T-cell (primary cell): Measurements from ENCODE around the gene PHF23. TPM values are rescaled to one million over a fixed set of nuclear protein-coding genes. Genes with fewer than 3 reads are reported as not detected.

ENCODE experiments used
- ATAC-seq, 4 experiments: fragments of 200-7000 bp in 3 of 4; fragments of 150-1000 bp in 1 of 4; cut with Tn5 transposase; replicated peaks in 1 of 4; 1 replicate in 3 of 4; 2 replicates in 1 of 4; pipeline ENCODE4 v1.10.0; 2021; ENCODE audit warnings: moderate library complexity in 3 of 4, mild to moderate bottlenecking in 2 of 4, moderate number of reproducible peaks in 1 of 4
- CTCF ChIA-PET, 2 donors: fragments of 300-600 bp; sonication (Branson Sonifier 250); formaldehyde crosslinking; loops; one replicate each; lab custom pipeline; 2022; ENCODE audit warnings: antibody characterized with exemption in 2 of 2; lab: Charles Lee
- POLR2A ChIA-PET, 2 donors: fragments of 300-600 bp; sonication (Branson Sonifier 250); formaldehyde crosslinking; loops; one replicate each; lab custom pipeline; 2022; ENCODE audit warnings: antibody characterized with exemption in 2 of 2; lab: Charles Lee
- DNase-seq, 35 experiments: peaks; one replicate each; pipeline versions ENCODE4 v3.0.0 to v3.0.0-alpha.2; 2013 to 2023
- H3K27ac ChIP-seq: one replicate; pipeline ENCODE4 v1.5.1; 2013; ENCODE audit warnings: low read length
- H3K27me3 ChIP-seq, 2 experiments: replicated peaks in 1 of 2; 1 replicate in 1 of 2; 2 replicates in 1 of 2; pipeline versions ENCODE4 v1.6.1 to v1.7.0; 2013; ENCODE audit warnings: low read length in 1 of 2, mixed read lengths in 1 of 2; ENCODE audit not compliant: control insufficient read depth in 2 of 2, insufficient read depth in 2 of 2; ENCODE audit errors: extremely low read depth in 1 of 2
- H3K36me3 ChIP-seq, 2 donors: 1 replicate in 1 of 2; 2 replicates in 1 of 2; pipeline versions ENCODE4 v1.6.1 to v1.7.0; 2013; ENCODE audit warnings: low read length in 1 of 2; ENCODE audit not compliant: control insufficient read depth in 2 of 2, insufficient read depth in 1 of 2; ENCODE audit errors: extremely low read depth in 1 of 2
- H3K4me1 ChIP-seq, 2 experiments: 1 replicate in 1 of 2; 2 replicates in 1 of 2; pipeline versions ENCODE4 v1.6.1 to v1.7.0; 2013; ENCODE audit warnings: low read length in 2 of 2, mixed read lengths in 1 of 2; ENCODE audit not compliant: insufficient read depth in 2 of 2, control insufficient read depth in 1 of 2; ENCODE audit errors: extremely low read depth in 1 of 2
- H3K4me3 ChIP-seq, 2 donors: 1 replicate in 1 of 2; 2 replicates in 1 of 2; pipeline versions ENCODE4 v1.5.1 to v1.7.0; 2013; ENCODE audit warnings: mild to moderate bottlenecking in 2 of 2, low read length in 1 of 2, moderate library complexity in 1 of 2; ENCODE audit not compliant: control insufficient read depth in 1 of 2; ENCODE audit errors: extremely low read depth in 1 of 2
- H3K9me3 ChIP-seq: 2 replicates; pipeline ENCODE4 v1.7.0; 2013
- H3K27ac Mint-ChIP-seq, 2 donors: one replicate each; pipeline ENCODE4 v1.8.0; 2020 to 2021; ENCODE audit warnings: mild to moderate bottlenecking in 2 of 2, mixed read lengths in 2 of 2
- H3K27me3 Mint-ChIP-seq, 2 donors: one replicate each; pipeline ENCODE4 v1.8.0; 2021 to 2022; ENCODE audit warnings: mixed read lengths in 2 of 2
- H3K36me3 Mint-ChIP-seq: one replicate; pipeline ENCODE4 v1.8.0; 2021; ENCODE audit warnings: mixed read lengths
- H3K4me1 Mint-ChIP-seq, 3 donors: one replicate each; pipeline ENCODE4 v1.8.0; 2020 to 2022; ENCODE audit warnings: mixed read lengths in 3 of 3, mild to moderate bottlenecking in 1 of 3
- H3K4me3 Mint-ChIP-seq, 3 donors: one replicate each; pipeline ENCODE4 v1.8.0; 2020 to 2022; ENCODE audit warnings: mild to moderate bottlenecking in 3 of 3, mixed read lengths in 3 of 3, moderate library complexity in 3 of 3
- H3K9me3 Mint-ChIP-seq, 3 donors: one replicate each; pipeline ENCODE4 v1.8.0; 2020 to 2022; ENCODE audit warnings: mixed read lengths in 3 of 3
- WGBS: methylation state at CpG from one replicate; pipeline ENCODE4 v1.1.5; 2013; ENCODE audit warnings: missing lambda C conversion rate; ENCODE audit not compliant: insufficient coverage; 5-methylcytosine and 5-hydroxymethylcytosine counted together
- total RNA-seq, 35 experiments: library from RNA in 6 of 35; stranded (reverse) in 6 of 35; fragments of 120-200 nt in 1 of 35; gene quantifications; one replicate each; pipeline versions ENCODE4 v1.2.1 to v1.2.4 and lab custom pipeline; 2013 to 2026

Gene PHF23
- total RNA-seq, 5 donors from 2014 or later (not counting 1 experiment from before 2014, with no cell fraction given) = 13.3 to 51.6 (median 43.5) TPM

- Histone ChIP-seq H3K36me3 (peaks cover 6 to 35% of the 10 kb centered on the region in 2 donors), H3K9me3 (no peaks in the 10 kb centered on the region), H3K27me3 (peaks cover 0 to 31% of the 10 kb centered on the region in 2 experiments), H3K4me3 (no peak overlapping the region), H3K4me1 (peaks cover 6 to 35% of the 10 kb centered on the region in 2 experiments), H3K27ac (peak overlapping the region; percentile 9)
- H3K4me3 Mint-ChIP-seq = peak overlapping the region; percentile 52 to 76 (median 60)
- DNase-seq (no peak), ATAC-seq (no peak)
- H3K4me1 Mint-ChIP-seq = peaks cover 22 to 23% (median 22%) of the 10 kb centered on the region in 3 donors
- H3K9me3 Mint-ChIP-seq = no peaks in the 10 kb centered on the region
- WGBS = 88% methylated on average over 4 of the region's 4 CpGs
- POLR2A ChIA-PET = interaction anchor here in 1 of 2 donors (0.5 kb wide), 1 partner anchor 43 kb away, joined by 3 read pairs; no protein-coding TSS in a partner anchor
- H3K36me3 Mint-ChIP-seq = peaks cover 7% of the 10 kb centered on the region
- H3K27me3 Mint-ChIP-seq = peaks cover 3 to 23% of the 10 kb centered on the region in 2 donors
- CTCF ChIA-PET = interaction anchor here in 1 of 2 donors (1.1 kb wide), 1 partner anchor 18 kb away, joined by 3 read pairs; the partner anchor contains the start of gene GABARAP
- peak overlapping the region; percentile 61 to 74 for H3K27ac Mint-ChIP-seq
Observed at GRCh38 chr17:7260151-7260550, 20.9 kb upstream of the PHF23 start.

DNA sequence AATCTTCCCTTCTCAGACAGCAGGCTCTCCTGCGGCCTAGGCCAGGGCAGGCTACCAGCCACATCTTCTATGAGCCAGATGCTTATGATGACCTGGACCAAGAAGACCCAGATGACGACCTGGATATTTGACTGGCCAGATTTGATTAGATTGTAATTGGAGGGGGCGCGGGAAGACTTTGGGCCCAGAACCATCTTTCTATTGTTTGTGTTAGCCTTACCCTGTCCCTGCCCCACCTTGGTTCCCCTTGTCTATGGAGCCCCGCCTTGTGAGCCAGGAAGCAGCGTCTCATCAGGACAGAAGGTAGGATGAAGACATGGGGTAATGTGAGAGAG lies 20.3 kb upstream of the PHF23 start:
- peaks cover 6 to 40% of the 10 kb centered on the region in 2 donors for H3K36me3 ChIP-seq
- peaks cover 12% of the 10 kb centered on the region for H3K36me3 Mint-ChIP-seq
- H3K27ac ChIP-seq = no peak overlapping the region
- ChIA-PET POLR2A (no interaction called here), CTCF (no interaction called here)
- no CpG with 5 or more reads among the region's 6 CpGs for WGBS
- peak overlapping the region in 1 of 3 donors; percentile 0 for H3K4me3 Mint-ChIP-seq
- peaks cover 3 to 18% of the 10 kb centered on the region in 2 donors for H3K27me3 Mint-ChIP-seq
- DNase-seq = no peak
- no peaks in the 10 kb centered on the region for H3K9me3 ChIP-seq
- peak overlapping the region in 1 of 2 donors; percentile 68 for H3K27ac Mint-ChIP-seq
- peaks cover 23 to 28% (median 25%) of the 10 kb centered on the region in 3 donors for H3K4me1 Mint-ChIP-seq
- no peaks in the 10 kb centered on the region for H3K9me3 Mint-ChIP-seq
- no peak overlapping the region for H3K4me3 ChIP-seq
- peaks cover 0 to 27% of the 10 kb centered on the region in 2 experiments for H3K27me3 ChIP-seq
- ATAC-seq = no peak
- peaks cover 6 to 35% of the 10 kb centered on the region in 2 experiments for H3K4me1 ChIP-seq

DNA sequence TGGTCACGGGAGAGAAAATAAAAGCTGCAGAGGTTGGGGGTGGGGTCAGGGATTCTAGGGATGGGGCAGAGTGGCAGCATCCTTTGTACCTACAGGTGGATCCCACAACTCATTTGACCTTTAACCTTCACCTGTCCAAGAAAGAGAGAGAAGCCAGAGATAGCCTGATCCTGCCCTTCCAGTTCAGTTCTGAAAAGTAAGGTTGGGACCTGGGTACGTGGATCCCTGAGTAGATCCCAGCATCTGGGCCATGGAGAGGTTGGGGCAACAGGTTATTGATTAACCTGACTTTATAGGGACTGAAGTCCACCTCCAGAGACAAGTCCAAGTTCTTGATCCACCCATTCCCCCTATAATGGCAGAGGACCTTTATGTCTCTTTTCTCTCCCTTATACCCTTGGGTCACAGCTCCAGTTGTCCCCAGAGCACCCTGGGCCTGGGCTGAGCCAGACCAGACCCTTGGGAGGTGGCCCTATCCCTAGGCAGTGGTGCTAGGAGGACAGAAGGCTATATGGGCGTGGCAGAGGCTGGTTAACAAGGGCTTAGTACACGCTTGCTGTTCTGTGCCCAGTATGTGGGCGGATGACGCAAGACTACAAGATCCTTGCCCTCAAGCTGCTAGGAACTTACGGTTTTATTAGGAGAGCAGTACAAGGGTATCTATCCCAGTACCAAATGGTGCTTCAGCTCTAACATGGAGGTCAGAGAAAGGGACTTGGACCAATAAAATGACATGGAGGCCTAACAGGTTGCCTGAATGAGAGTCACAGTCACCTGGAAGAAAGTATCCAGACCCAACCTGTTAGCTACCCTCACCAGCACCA lies 19.7 kb upstream of the PHF23 start:
- no peak for DNase-seq
- Histone ChIP-seq H3K4me1 (peaks cover 6 to 37% of the 10 kb centered on the region in 2 experiments), H3K27ac (no peak overlapping the region), H3K36me3 (peaks cover 6 to 43% of the 10 kb centered on the region in 2 donors), H3K27me3 (peaks cover 0 to 22% of the 10 kb centered on the region in 2 experiments), H3K4me3 (no peak overlapping the region), H3K9me3 (no peaks in the 10 kb centered on the region)
- CTCF ChIA-PET = no interaction called here
- Mint-ChIP-seq H3K36me3 (peaks cover 13% of the 10 kb centered on the region), H3K9me3 (no peaks in the 10 kb centered on the region), H3K27ac (peak overlapping the region in 1 of 2 donors; percentile 68), H3K4me1 (peaks cover 23 to 27% (median 24%) of the 10 kb centered on the region in 3 donors), H3K4me3 (peak overlapping the region in 1 of 3 donors; percentile 21), H3K27me3 (peaks cover 3 to 14% of the 10 kb centered on the region in 2 donors)
- ATAC-seq = no peak
- 93% methylated on average over 5 of the region's 7 CpGs for WGBS
- POLR2A ChIA-PET = no interaction called here

GRCh38 chr17:7256766-7257456 lies 17.7 kb upstream of the PHF23 start:
- H3K36me3 ChIP-seq = peaks cover 6 to 43% of the 10 kb centered on the region in 2 donors
- no peak overlapping the region for H3K4me3 ChIP-seq
- peaks cover 0 to 3% of the 10 kb centered on the region in 2 experiments for H3K27me3 ChIP-seq
- Mint-ChIP-seq H3K4me3 (no peak overlapping the region), H3K36me3 (peaks cover 20% of the 10 kb centered on the region), H3K9me3 (no peaks in the 10 kb centered on the region), H3K27me3 (no peaks in the 10 kb centered on the region), H3K4me1 (peaks cover 17 to 24% (median 23%) of the 10 kb centered on the region in 3 donors), H3K27ac (peak overlapping the region in 1 of 2 donors; percentile 77)
- ATAC-seq = no peak
- no peak for DNase-seq
- CTCF ChIA-PET = no interaction called here
- POLR2A ChIA-PET = interaction anchor here in 1 of 2 donors (0.6 to 0.9 kb wide), 3 partner anchors 9 to 133 kb away, joined by 3 to 7 read pairs (median 4); no protein-coding TSS in a partner anchor
- 96% methylated on average over 5 of the region's 8 CpGs for WGBS
- no peak overlapping the region for H3K27ac ChIP-seq
- H3K4me1 ChIP-seq = peaks cover 11 to 30% of the 10 kb centered on the region in 2 experiments
- H3K9me3 ChIP-seq = no peaks in the 10 kb centered on the region

DNA sequence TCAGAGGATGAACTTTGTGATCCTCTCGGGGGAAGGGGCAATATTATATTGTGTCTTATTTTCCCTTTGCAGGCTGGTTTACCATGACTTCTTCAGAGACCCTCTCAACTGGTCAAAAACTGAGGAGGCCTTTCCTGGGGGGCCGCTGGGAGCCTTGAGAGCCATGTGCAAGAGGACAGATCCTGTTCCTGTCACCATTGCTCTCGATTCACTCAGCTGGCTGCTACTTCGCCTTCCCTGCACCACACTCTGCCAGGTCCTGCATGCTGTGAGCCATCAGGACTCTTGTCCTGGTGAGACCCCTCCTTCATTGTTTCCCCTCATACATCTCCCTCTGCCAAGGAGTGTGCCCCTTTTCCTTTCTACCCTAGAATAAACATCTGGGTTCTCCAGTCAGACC lies 15.3 kb upstream of the PHF23 start:
- Mint-ChIP-seq H3K9me3 (no peaks in the 10 kb centered on the region), H3K27ac (peak overlapping the region in 1 of 2 donors; percentile 39), H3K4me3 (peak overlapping the region in 1 of 3 donors; percentile 3), H3K36me3 (peaks cover 20% of the 10 kb centered on the region), H3K27me3 (no peaks in the 10 kb centered on the region), H3K4me1 (peaks cover 26 to 37% (median 35%) of the 10 kb centered on the region in 3 donors)
- H3K27me3 ChIP-seq = no peaks in the 10 kb centered on the region
- no peak overlapping the region for H3K4me3 ChIP-seq
- peaks cover 6 to 40% of the 10 kb centered on the region in 2 donors for H3K36me3 ChIP-seq
- WGBS = 100% methylated on average over 2 of the region's 4 CpGs
- DNase-seq (no peak), ATAC-seq (no peak)
- POLR2A ChIA-PET = no interaction called here
- no peaks in the 10 kb centered on the region for H3K9me3 ChIP-seq
- H3K27ac ChIP-seq = no peak overlapping the region
- CTCF ChIA-PET = interaction anchor here in 1 of 2 donors (0.6 kb wide), 1 partner anchor 11 kb away, joined by 3 read pairs; no protein-coding TSS in a partner anchor
- H3K4me1 ChIP-seq = peaks cover 19 to 29% of the 10 kb centered on the region in 2 experiments

DNA sequence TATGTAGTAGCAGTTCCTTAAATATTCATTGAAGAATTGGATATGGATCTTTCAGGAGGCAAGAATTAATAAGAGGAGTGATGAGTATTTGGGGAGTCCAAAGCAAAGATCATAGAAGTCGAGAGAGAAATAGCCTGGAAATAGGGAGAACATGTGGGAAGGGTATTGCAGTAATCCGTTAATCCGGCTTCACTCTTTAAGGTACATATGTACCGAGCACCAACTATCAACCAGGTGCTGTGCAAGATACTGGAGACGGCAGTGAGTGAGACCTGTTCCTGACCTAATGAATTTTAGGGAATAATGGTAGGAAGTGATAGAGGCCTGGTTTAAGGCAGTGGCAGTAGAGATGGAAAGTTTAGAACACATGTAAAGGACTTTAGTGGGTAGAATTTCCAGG lies 13.8 kb upstream of the PHF23 start:
- WGBS = 94% methylated on average over 3 of the region's 5 CpGs
- Mint-ChIP-seq H3K4me1 (peaks cover 37 to 48% (median 47%) of the 10 kb centered on the region in 3 donors), H3K4me3 (peak overlapping the region; percentile 91 to 92 (median 91)), H3K9me3 (no peaks in the 10 kb centered on the region), H3K27me3 (no peaks in the 10 kb centered on the region), H3K36me3 (peaks cover 20% of the 10 kb centered on the region), H3K27ac (peak overlapping the region; percentile 97 to 99)
- Histone ChIP-seq H3K4me1 (peaks cover 23 to 41% of the 10 kb centered on the region in 2 experiments), H3K4me3 (peak overlapping the region; percentile 81 to 94), H3K27me3 (no peaks in the 10 kb centered on the region), H3K36me3 (peaks cover 6 to 28% of the 10 kb centered on the region in 2 donors), H3K9me3 (no peaks in the 10 kb centered on the region), H3K27ac (peak overlapping the region; percentile 99)
- no peak for ATAC-seq
- ChIA-PET POLR2A (no interaction called here), CTCF (no interaction called here)
- no peak for DNase-seq
